ENCODE data around the gene POMT1.

DNA sequence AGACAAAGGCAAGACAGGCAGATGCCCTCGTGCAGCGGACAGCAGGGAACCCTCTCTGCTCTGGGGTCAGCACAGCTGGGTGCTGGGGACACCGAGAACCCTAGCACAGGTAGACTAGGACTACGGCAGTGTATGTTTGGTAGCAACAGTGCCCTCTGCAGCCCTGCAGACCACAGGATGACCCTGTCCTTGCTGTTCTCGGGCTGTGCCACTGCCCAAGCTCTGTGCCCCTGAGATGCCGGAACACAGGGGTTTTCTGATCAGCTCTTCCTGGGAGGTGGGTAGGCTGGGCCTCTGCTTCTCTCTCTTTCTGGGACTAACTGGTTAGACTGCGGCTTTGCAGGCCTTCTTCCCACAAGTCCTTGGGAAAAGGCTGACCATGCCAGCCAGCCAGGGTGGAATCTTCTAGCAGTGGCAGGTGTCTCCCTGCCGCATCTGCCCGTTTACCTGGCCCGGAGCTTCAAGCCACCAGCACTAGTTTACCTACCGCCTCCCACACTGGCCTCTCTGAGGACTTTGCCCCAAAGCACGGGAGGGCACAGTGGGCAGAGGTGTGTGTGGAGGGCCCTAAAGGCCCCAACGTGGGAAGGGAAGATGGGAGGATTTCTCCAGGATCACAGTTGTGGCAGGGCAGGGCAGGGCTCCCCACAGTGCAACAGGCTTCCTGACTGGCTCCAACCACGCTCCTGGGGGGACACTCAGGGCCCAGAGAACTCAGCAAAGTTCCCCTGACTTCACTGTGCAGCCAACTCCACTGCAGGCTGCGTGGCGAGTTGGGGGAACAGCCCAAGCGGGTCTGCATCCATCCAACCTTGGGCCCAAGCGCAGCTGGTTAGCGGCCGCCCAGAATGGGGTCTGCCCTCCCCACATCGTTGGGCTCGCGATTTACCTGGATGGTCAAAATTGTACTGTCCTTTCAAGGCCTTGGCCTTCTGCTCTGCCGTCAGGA lies 27.2 kb downstream of the POMT1 start:
- no peak for TF ChIP-seq POLR2A (IDR thresholded peaks at IDR 0.05)
- no peak for TF ChIP-seq CTCF (IDR thresholded peaks at IDR 0.05)
- no peak for TF ChIP-seq EP300 (IDR thresholded peaks at IDR 0.05)
